ENCODE results near the gene LINGO1. TPM values are rescaled to one million over a fixed set of nuclear protein-coding genes. Genes with fewer than 3 reads are reported as not detected.

LINGO1 gene
- total and polyA plus RNA-seq, 2 donors (not counting 1 experiment from before 2014, with no cell fraction given) = not detected

- H4K20me1 ChIP-seq (ENCODE audit: control insufficient read depth, insufficient read depth, low read length, poor library complexity, severe bottlenecking) = no peaks in the 10 kb centered on the region
- no peak for DNase-seq
- H3K4me2 ChIP-seq (replicated peaks; ENCODE audit: low read depth, low read length, poor library complexity, severe bottlenecking) = no peak overlapping the region
- H3K36me3 ChIP-seq (replicated peaks in 1 of 2; ENCODE audit: control extremely low read depth in 1 of 2, control insufficient read depth in 1 of 2, extremely low read depth in 1 of 2, insufficient read depth in 2 of 2, low read length in 1 of 2) = no peaks in the 10 kb centered on the region
- H2AFZ ChIP-seq (ENCODE audit: insufficient read depth, low read depth, low read length, poor library complexity, severe bottlenecking) = no peak overlapping the region
- H3K4me1 ChIP-seq (ENCODE audit: control insufficient read depth in 2 of 2, insufficient read depth in 2 of 2, low read length in 2 of 2) = peaks cover 14 to 20% of the 10 kb centered on the region in 2 donors
- TF ChIP-seq EZH2 (IDR thresholded peaks at IDR 0.05; ENCODE audit: borderline replicate concordance, insufficient read depth, low read depth, low read length, poor library complexity, severe bottlenecking) (no peak), CTCF (IDR thresholded peaks at IDR 0.05) (no peak)
- peaks cover 0 to 18% (median 0%) of the 10 kb centered on the region in 3 donors for H3K9me3 ChIP-seq (ENCODE audit: control extremely low read depth in 1 of 3, control insufficient read depth in 2 of 3, insufficient read depth in 1 of 3, low read length in 2 of 3)
- WGBS (ENCODE audit: insufficient coverage) = 73% methylated on average over 5 of the region's 8 CpGs
- Mint-ChIP-seq H3K9me3 (ENCODE audit: insufficient read depth) (no peaks in the 10 kb centered on the region), H3K4me3 (peak overlapping the region; percentile 13), H3K27me3 (peaks cover 34% of the 10 kb centered on the region), H3K4me1 (peaks cover 11% of the 10 kb centered on the region), H3K27ac (no peak overlapping the region)
- H3K4me3 ChIP-seq (ENCODE audit: control extremely low read depth in 1 of 5, extremely low read depth in 1 of 5, insufficient read depth in 1 of 5, low read depth in 2 of 5, low read length in 4 of 5) = no peak overlapping the region
- no peak overlapping the region for H3K27ac ChIP-seq (ENCODE audit: low read length in 2 of 2)
- intact Hi-C loops (cut with micrococcal nuclease) = no loop called here
- no peak for ATAC-seq (ENCODE audit: low read depth)
- CTCF ChIA-PET = no interaction called here
- H3K27me3 ChIP-seq (replicated peaks in 1 of 4; ENCODE audit: control extremely low read depth in 1 of 4, control insufficient read depth in 3 of 4, insufficient read depth in 4 of 4, low read length in 3 of 4) = peaks cover 0 to 41% (median 20%) of the 10 kb centered on the region in 4 experiments
- POLR2A ChIA-PET = no interaction called here
- H3K79me2 ChIP-seq (ENCODE audit: control insufficient read depth, insufficient read depth, low read length) = no peaks in the 10 kb centered on the region
- no peak overlapping the region for H3K9ac ChIP-seq (ENCODE audit: low read length)
Measured at GRCh38 chr15:77629070-77630030, 3.4 kb downstream of the LINGO1 start.

GRCh38 chr15:77628010-77628409, 4.7 kb downstream of the LINGO1 start:
- peaks cover 0 to 6% (median 0%) of the 10 kb centered on the region in 3 donors for H3K9me3 ChIP-seq (ENCODE audit: control extremely low read depth in 1 of 3, control insufficient read depth in 2 of 3, insufficient read depth in 1 of 3, low read length in 2 of 3)
- no peaks in the 10 kb centered on the region for H3K9me3 Mint-ChIP-seq (ENCODE audit: insufficient read depth)
- ChIA-PET POLR2A (no interaction called here), CTCF (no interaction called here)
- no peaks in the 10 kb centered on the region for H3K4me1 Mint-ChIP-seq
- H3K4me1 ChIP-seq (ENCODE audit: control insufficient read depth in 2 of 2, insufficient read depth in 2 of 2, low read length in 2 of 2) = peaks cover under 1 to 7% of the 10 kb centered on the region in 2 donors
- ATAC-seq (ENCODE audit: low read depth) (no peak), DNase-seq (no peak)
- no peak overlapping the region for H3K27ac ChIP-seq (ENCODE audit: low read length in 2 of 2)
- no peak overlapping the region for H3K4me3 Mint-ChIP-seq
- H4K20me1 ChIP-seq (ENCODE audit: control insufficient read depth, insufficient read depth, low read length, poor library complexity, severe bottlenecking) = no peaks in the 10 kb centered on the region
- H3K4me3 ChIP-seq (ENCODE audit: control extremely low read depth in 1 of 5, extremely low read depth in 1 of 5, insufficient read depth in 1 of 5, low read depth in 2 of 5, low read length in 4 of 5) = no peak overlapping the region
- H3K36me3 ChIP-seq (replicated peaks in 1 of 2; ENCODE audit: control extremely low read depth in 1 of 2, control insufficient read depth in 1 of 2, extremely low read depth in 1 of 2, insufficient read depth in 2 of 2, low read length in 1 of 2) = no peaks in the 10 kb centered on the region
- peaks cover 0 to 28% (median 11%) of the 10 kb centered on the region in 4 experiments for H3K27me3 ChIP-seq (replicated peaks in 1 of 4; ENCODE audit: control extremely low read depth in 1 of 4, control insufficient read depth in 3 of 4, insufficient read depth in 4 of 4, low read length in 3 of 4)
- 100% methylated on average over 1 of the region's 2 CpGs for WGBS (ENCODE audit: insufficient coverage)
- TF ChIP-seq CTCF (IDR thresholded peaks at IDR 0.05) (no peak), EZH2 (IDR thresholded peaks at IDR 0.05; ENCODE audit: borderline replicate concordance, insufficient read depth, low read depth, low read length, poor library complexity, severe bottlenecking) (no peak)
- no peak overlapping the region for H3K4me2 ChIP-seq (replicated peaks; ENCODE audit: low read depth, low read length, poor library complexity, severe bottlenecking)
- no peak overlapping the region for H3K9ac ChIP-seq (ENCODE audit: low read length)
- peaks cover 25% of the 10 kb centered on the region for H3K27me3 Mint-ChIP-seq
- no peak overlapping the region for H2AFZ ChIP-seq (ENCODE audit: insufficient read depth, low read depth, low read length, poor library complexity, severe bottlenecking)
- H3K79me2 ChIP-seq (ENCODE audit: control insufficient read depth, insufficient read depth, low read length) = no peaks in the 10 kb centered on the region
- intact Hi-C loops (cut with micrococcal nuclease) = no loop called here
- H3K27ac Mint-ChIP-seq = no peak overlapping the region

Data from B cell (primary cell).